LNCAP (cell line): Measurements from ENCODE around the gene SERPINA3.

Experiments
- CTCF ChIP-seq: fragments of 450-650 bp; IDR thresholded peaks from 2 replicates; pipeline ENCODE4 v1.5.1; 2017; ENCODE audit warnings: mild to moderate bottlenecking

SERPINA3 gene

GRCh38 chr14:94571395-94571794 lies 40.8 kb upstream of the SERPINA3 start:
- TF ChIP-seq CTCF = no peak

- no peak for TF ChIP-seq CTCF
Measured at GRCh38 chr14:94571950-94572349, 40.2 kb upstream of the SERPINA3 start.

GRCh38 chr14:94572637-94573303 lies 39.4 kb upstream of the SERPINA3 start:
- no peak for TF ChIP-seq CTCF

GRCh38 chr14:94573475-94574277 lies 38.5 kb upstream of the SERPINA3 start:
- TF ChIP-seq CTCF = no peak

GRCh38 chr14:94574336-94574735 lies 37.9 kb upstream of the SERPINA3 start:
- TF ChIP-seq CTCF = no peak

GRCh38 chr14:94575730-94576585 lies 36.2 kb upstream of the SERPINA3 start:
- TF ChIP-seq CTCF = peak; percentile 52; the same call in 1 of the 2 replicates

GRCh38 chr14:94578712-94579111 lies 33.5 kb upstream of the SERPINA3 start:
- TF ChIP-seq CTCF = no peak
